HEK293T (cell line): ENCODE measurements around the gene PSMG1.

Experiments
- ARNT ChIP-seq: fragments of 450-650 bp; IDR thresholded peaks from 2 replicates; pipeline ENCODE4 v1.6.1; 2017; ENCODE audit warnings: mild to moderate bottlenecking
- BHLHE40 ChIP-seq: fragments of 450-650 bp; IDR thresholded peaks from 2 replicates; pipeline ENCODE4 v1.6.1; 2016; ENCODE audit warnings: mild to moderate bottlenecking, moderate library complexity, borderline replicate concordance
- ELF4 ChIP-seq: fragments of 450-650 bp; IDR thresholded peaks from 2 replicates; pipeline ENCODE4 v1.6.1; 2017; ENCODE audit warnings: antibody characterized with exemption
- FOXM1 ChIP-seq: fragments of 450-650 bp; IDR thresholded peaks from 2 replicates; pipeline ENCODE4 v1.6.1; 2017; ENCODE audit warnings: mild to moderate bottlenecking, borderline replicate concordance
- HDGF ChIP-seq: fragments of 450-650 bp; IDR thresholded peaks from 2 replicates; pipeline ENCODE4 v1.6.1; 2017; ENCODE audit warnings: antibody characterized with exemption, borderline replicate concordance
- L3MBTL2 ChIP-seq: fragments of 450-650 bp; conservative IDR thresholded peaks from 2 replicates; pipeline ENCODE4 v1.6.1; 2016; ENCODE audit warnings: mild to moderate bottlenecking
- LEF1 ChIP-seq: fragments of 450-650 bp; IDR thresholded peaks from 2 replicates; pipeline ENCODE4 v1.6.1; 2017; ENCODE audit warnings: mild to moderate bottlenecking, borderline replicate concordance
- PKNOX1 ChIP-seq: fragments of 450-650 bp; IDR thresholded peaks from 2 replicates; pipeline ENCODE4 v1.6.1; 2016
- SP1 ChIP-seq: fragments of 450-650 bp; IDR thresholded peaks from 2 replicates; pipeline ENCODE4 v1.6.1; 2017
- SUZ12 ChIP-seq: fragments of 450-650 bp; IDR thresholded peaks from 2 replicates; pipeline ENCODE4 v1.6.1; 2016; ENCODE audit warnings: mild to moderate bottlenecking
- ZNF384 ChIP-seq: fragments of 450-650 bp; IDR thresholded peaks from 2 replicates; pipeline ENCODE4 v1.6.1; 2016

- TF ChIP-seq L3MBTL2 (no peak), ARNT (no peak), ZNF384 (no peak), ELF4 (no peak), BHLHE40 (no peak), FOXM1 (no peak), HDGF (no peak), SUZ12 (no peak), LEF1 (no peak), SP1 (no peak), PKNOX1 (no peak)
Observed at GRCh38 chr21:39150877-39151276, 32.4 kb downstream of the PSMG1 start.
